SK-N-SH (cell line): ENCODE data around the gene MEIS2. TPM values are rescaled to one million over a fixed set of nuclear protein-coding genes. Genes with fewer than 3 reads are reported as not detected.

Source experiments
- CTCF ChIA-PET: fragments of 300-600, 350-600 bp; formaldehyde crosslinking; extraction: SDS; loops from one replicate; lab custom pipeline; 2021; lab: Yijun Ruan, JAX
- POLR2A ChIA-PET: fragments of 350-600 bp; sonication (Branson Sonifier 250); formaldehyde crosslinking; extraction: SDS; loops from one replicate; lab custom pipeline; 2020; ENCODE audit warnings: antibody characterized with exemption, inconsistent platforms; lab: Yijun Ruan, JAX
- DNase-seq: peaks from one replicate; pipeline ENCODE4 v3.0.0; 2012
- H2AFZ ChIP-seq: fragments of 200-600 bp; sonication (generic); 2 replicates; pipeline ENCODE4 v1.8.1; 2016; ENCODE audit warnings: antibody characterized with exemption, mild to moderate bottlenecking, low read depth
- H3F3A ChIP-seq: fragments of 200-600 bp; sonication (generic); replicated peaks from 2 replicates; pipeline ENCODE3; 2016; ENCODE audit warnings: antibody characterized with exemption, mild to moderate bottlenecking; ENCODE audit not compliant: insufficient read depth
- H3K27ac ChIP-seq, 2 experiments: fragments of 200-500 bp in 1 of 2; fragments of 200-600 bp in 1 of 2; sonication (Bioruptor generic) in 1 of 2; sonication (generic), shearing (Covaris generic) in 1 of 2; 2 replicates each; pipeline versions ENCODE4 v1.5.1 to v1.6.1; 2014 to 2016; ENCODE audit warnings: low read depth in 2 of 2, inconsistent platforms in 1 of 2, low read length in 1 of 2, mild to moderate bottlenecking in 1 of 2, mixed read lengths in 1 of 2
- H3K27me3 ChIP-seq: fragments of 200-600 bp; sonication (generic), shearing (Covaris generic); 2 replicates; pipeline ENCODE4 v1.6.1; 2016; ENCODE audit warnings: mixed run types; ENCODE audit not compliant: insufficient read depth
- H3K36me3 ChIP-seq, 2 experiments: fragments of 200-500 bp in 1 of 2; fragments of 200-600 bp in 1 of 2; sonication (Bioruptor generic) in 1 of 2; sonication (generic) in 1 of 2; replicated peaks in 1 of 2; 2 replicates each; pipeline versions ENCODE3 to v1.5.1; 2014 to 2016; ENCODE audit warnings: low read length in 1 of 2, mild to moderate bottlenecking in 1 of 2; ENCODE audit not compliant: insufficient read depth in 2 of 2, control insufficient read depth in 1 of 2
- H3K4me1 ChIP-seq, 2 experiments: fragments of 200-500 bp in 1 of 2; fragments of 200-600 bp in 1 of 2; sonication (Bioruptor generic) in 1 of 2; sonication (generic), shearing (Covaris generic) in 1 of 2; 2 replicates each; pipeline versions ENCODE4 v1.5.1 to v1.6.1; 2014 to 2016; ENCODE audit warnings: low read depth in 1 of 2, low read length in 1 of 2, mixed run types in 1 of 2; ENCODE audit not compliant: insufficient read depth in 2 of 2, control insufficient read depth in 1 of 2
- H3K4me2 ChIP-seq: fragments of 200-600 bp; sonication (generic), shearing (Covaris generic); 2 replicates; pipeline ENCODE4 v1.6.1; 2017; ENCODE audit warnings: mixed run types
- H3K4me3 ChIP-seq, 2 experiments: fragments of 200-500 bp in 1 of 2; fragments of 200-600 bp in 1 of 2; sonication (Bioruptor generic) in 1 of 2; sonication (generic), shearing (Covaris generic) in 1 of 2; 2 replicates each; pipeline versions ENCODE4 v1.5.1 to v1.8.1; 2014 to 2016; ENCODE audit warnings: low read depth in 2 of 2, inconsistent platforms in 1 of 2, low read length in 1 of 2, mild to moderate bottlenecking in 1 of 2, mixed read lengths in 1 of 2, moderate library complexity in 1 of 2
- H3K79me2 ChIP-seq: fragments of 200-600 bp; sonication (generic); 2 replicates; pipeline ENCODE4 v1.8.1; 2017; ENCODE audit warnings: mild to moderate bottlenecking; ENCODE audit not compliant: insufficient read depth
- H3K9ac ChIP-seq: fragments of 200-600 bp; sonication (generic); 2 replicates; pipeline ENCODE4 v1.6.1; 2017; ENCODE audit warnings: mixed run types
- H3K9me2 ChIP-seq: fragments of 200-600 bp; sonication (generic); 2 replicates; pipeline ENCODE4 v1.6.1; 2017; ENCODE audit warnings: mixed run types
- H3K9me3 ChIP-seq: fragments of 200-600 bp; sonication (generic); 2 replicates; pipeline ENCODE4 v1.6.1; 2017; ENCODE audit warnings: mixed run types, mild to moderate bottlenecking, moderate library complexity
- H4K20me1 ChIP-seq: fragments of 200-600 bp; sonication (generic); 2 replicates; pipeline ENCODE4 v1.6.1; 2017; ENCODE audit warnings: mild to moderate bottlenecking, mixed run types; ENCODE audit not compliant: insufficient read depth
- CHD2 ChIP-seq: fragments of 150-350 bp; IDR thresholded peaks from 2 replicates; pipeline ENCODE4 v1.6.1; 2018; ENCODE audit warnings: low read length; ENCODE audit not compliant: partially characterized antibody
- EZH2phosphoT487 ChIP-seq: fragments of 200-600 bp; sonication (generic); IDR thresholded peaks from 2 replicates; pipeline ENCODE4 v1.6.1; 2017; ENCODE audit warnings: low read depth, mixed run types, mild to moderate bottlenecking, antibody characterized with exemption, moderate library complexity, borderline replicate concordance
- GABPA ChIP-seq: IDR thresholded peaks from 2 replicates; pipeline ENCODE4 v1.4.0; 2012; ENCODE audit warnings: low read depth, mild to moderate bottlenecking
- GATA2 ChIP-seq: sonication (generic); formaldehyde crosslinking; IDR thresholded peaks from 2 replicates; pipeline ENCODE4 v1.5.0; 2020; ENCODE audit warnings: mild to moderate bottlenecking, missing genetic modification reagents
- IRF3 ChIP-seq: fragments of 150-350 bp; IDR thresholded peaks from 2 replicates; pipeline ENCODE4 v1.6.1; 2016; ENCODE audit warnings: mild to moderate bottlenecking, low read depth, low read length
- MEF2A ChIP-seq: IDR thresholded peaks from 2 replicates; pipeline ENCODE4 v1.4.0; 2012; ENCODE audit warnings: low read depth, borderline replicate concordance
- MXI1 ChIP-seq: IDR thresholded peaks from 2 replicates; pipeline ENCODE4 v1.6.1; 2012; ENCODE audit warnings: mild to moderate bottlenecking, low read depth, low read length, improper control_type of control experiment
- NFIC ChIP-seq: IDR thresholded peaks from 2 replicates; pipeline ENCODE4 v1.4.0; 2012; ENCODE audit warnings: borderline replicate concordance
- NRF1 ChIP-seq: IDR thresholded peaks from 2 replicates; pipeline ENCODE4 v1.6.1; 2012; ENCODE audit warnings: low read depth, mild to moderate bottlenecking, low read length
- RXRA ChIP-seq: IDR thresholded peaks from 2 replicates; pipeline ENCODE4 v1.4.0; 2012; ENCODE audit warnings: low read depth, mild to moderate bottlenecking, borderline replicate concordance
- TCF12 ChIP-seq: IDR thresholded peaks from 2 replicates; pipeline ENCODE4 v1.4.0; 2012
- TEAD4 ChIP-seq: IDR thresholded peaks from 2 replicates; pipeline ENCODE4 v1.4.0; 2012; ENCODE audit warnings: mild to moderate bottlenecking, borderline replicate concordance; ENCODE audit not compliant: insufficient read depth
- YY1 ChIP-seq: IDR thresholded peaks from 2 replicates; pipeline ENCODE4 v1.4.0; 2012; ENCODE audit warnings: low read depth, mild to moderate bottlenecking
- WGBS: methylation state at CpG from one replicate; pipeline ENCODE4 v1.1.6; 2017; ENCODE audit warnings: low lambda C conversion rate; 5-methylcytosine and 5-hydroxymethylcytosine counted together
- polyA plus RNA-seq, 3 experiments: library from polyadenylated mRNA; depleted of rRNA; stranded (reverse); fragments of >200 nt; gene quantifications; 2 replicates each; pipeline ENCODE4 v1.2.3, GENCODE V29; 2012
- TF ChIP-seq, protein P1 (sequence below): IDR thresholded peaks from 2 replicates; pipeline ENCODE4 v1.4.0; 2012; ENCODE audit warnings: low read depth, borderline replicate concordance
- TF ChIP-seq, protein P2 (sequence below): IDR thresholded peaks from 2 replicates; pipeline ENCODE4; 2012
- TF ChIP-seq, protein P3 (sequence below): IDR thresholded peaks from 2 replicates; pipeline ENCODE4 v1.4.0; 2012; ENCODE audit warnings: low read depth
- TF ChIP-seq, protein P4 (sequence below): IDR thresholded peaks from 2 replicates; pipeline ENCODE4 v1.4.0; 2012; ENCODE audit warnings: low read depth, borderline replicate concordance
- TF ChIP-seq, protein P5 (sequence below): fragments of 150-350 bp; IDR thresholded peaks from 2 replicates; pipeline ENCODE4 v1.6.1; 2017; ENCODE audit warnings: antibody characterized with exemption, low read length, low read depth, borderline replicate concordance

The MEIS2 gene
- polyA plus RNA-seq, 1 of the 3 experiments (the other 2 are of a cell fraction) = 146 TPM

- Histone ChIP-seq H3K9ac (no peak overlapping the region), H3K4me3 (no peak overlapping the region), H4K20me1 (peaks cover 20% of the 10 kb centered on the region; the same call in 1 of the 2 replicates), H3K9me2 (no peaks in the 10 kb centered on the region), H3K79me2 (peaks cover 66% of the 10 kb centered on the region), H3K4me2 (no peak overlapping the region), H3K27me3 (no peaks in the 10 kb centered on the region), H3K9me3 (no peaks in the 10 kb centered on the region), H3K4me1 (peaks cover 0 to 7% of the 10 kb centered on the region in 2 experiments; a peak in 2 of 4 replicates), H3K36me3 (peaks cover 65 to 78% of the 10 kb centered on the region in 2 experiments), H3F3A (peaks cover 4% of the 10 kb centered on the region), H2AFZ (no peak overlapping the region), H3K27ac (peak overlapping the region in 1 of 2 experiments; percentile 48; a peak in 1 of 4 replicates)
- WGBS = 89% methylated on average over 4 of the region's 4 CpGs
- CTCF ChIA-PET = interaction anchor here (1.0 kb wide), 1 partner anchor 980 kb away, joined by 3 read pairs; no protein-coding TSS in a partner anchor
- POLR2A ChIA-PET = no interaction called here
- no peak for DNase-seq
- TF ChIP-seq NRF1 (no peak), EZH2phosphoT487 (no peak), RXRA (no peak), GABPA (no peak), IRF3 (no peak), YY1 (no peak), MEF2A (no peak), GATA2 (CRISPR knock-in tag) (no peak), MXI1 (no peak), TCF12 (no peak), CHD2 (no peak), NFIC (no peak), TEAD4 (no peak)
- TF ChIP-seq, protein P1, sequence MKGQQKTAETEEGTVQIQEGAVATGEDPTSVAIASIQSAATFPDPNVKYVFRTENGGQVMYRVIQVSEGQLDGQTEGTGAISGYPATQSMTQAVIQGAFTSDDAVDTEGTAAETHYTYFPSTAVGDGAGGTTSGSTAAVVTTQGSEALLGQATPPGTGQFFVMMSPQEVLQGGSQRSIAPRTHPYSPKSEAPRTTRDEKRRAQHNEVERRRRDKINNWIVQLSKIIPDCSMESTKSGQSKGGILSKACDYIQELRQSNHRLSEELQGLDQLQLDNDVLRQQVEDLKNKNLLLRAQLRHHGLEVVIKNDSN = no peak
- TF ChIP-seq, protein P2, sequence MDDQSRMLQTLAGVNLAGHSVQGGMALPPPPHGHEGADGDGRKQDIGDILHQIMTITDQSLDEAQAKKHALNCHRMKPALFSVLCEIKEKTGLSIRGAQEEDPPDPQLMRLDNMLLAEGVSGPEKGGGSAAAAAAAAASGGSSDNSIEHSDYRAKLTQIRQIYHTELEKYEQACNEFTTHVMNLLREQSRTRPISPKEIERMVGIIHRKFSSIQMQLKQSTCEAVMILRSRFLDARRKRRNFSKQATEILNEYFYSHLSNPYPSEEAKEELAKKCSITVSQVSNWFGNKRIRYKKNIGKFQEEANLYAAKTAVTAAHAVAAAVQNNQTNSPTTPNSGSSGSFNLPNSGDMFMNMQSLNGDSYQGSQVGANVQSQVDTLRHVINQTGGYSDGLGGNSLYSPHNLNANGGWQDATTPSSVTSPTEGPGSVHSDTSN = no peak
- TF ChIP-seq, protein P3, sequence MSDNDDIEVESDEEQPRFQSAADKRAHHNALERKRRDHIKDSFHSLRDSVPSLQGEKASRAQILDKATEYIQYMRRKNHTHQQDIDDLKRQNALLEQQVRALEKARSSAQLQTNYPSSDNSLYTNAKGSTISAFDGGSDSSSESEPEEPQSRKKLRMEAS = no peak
- TF ChIP-seq, protein P4, sequence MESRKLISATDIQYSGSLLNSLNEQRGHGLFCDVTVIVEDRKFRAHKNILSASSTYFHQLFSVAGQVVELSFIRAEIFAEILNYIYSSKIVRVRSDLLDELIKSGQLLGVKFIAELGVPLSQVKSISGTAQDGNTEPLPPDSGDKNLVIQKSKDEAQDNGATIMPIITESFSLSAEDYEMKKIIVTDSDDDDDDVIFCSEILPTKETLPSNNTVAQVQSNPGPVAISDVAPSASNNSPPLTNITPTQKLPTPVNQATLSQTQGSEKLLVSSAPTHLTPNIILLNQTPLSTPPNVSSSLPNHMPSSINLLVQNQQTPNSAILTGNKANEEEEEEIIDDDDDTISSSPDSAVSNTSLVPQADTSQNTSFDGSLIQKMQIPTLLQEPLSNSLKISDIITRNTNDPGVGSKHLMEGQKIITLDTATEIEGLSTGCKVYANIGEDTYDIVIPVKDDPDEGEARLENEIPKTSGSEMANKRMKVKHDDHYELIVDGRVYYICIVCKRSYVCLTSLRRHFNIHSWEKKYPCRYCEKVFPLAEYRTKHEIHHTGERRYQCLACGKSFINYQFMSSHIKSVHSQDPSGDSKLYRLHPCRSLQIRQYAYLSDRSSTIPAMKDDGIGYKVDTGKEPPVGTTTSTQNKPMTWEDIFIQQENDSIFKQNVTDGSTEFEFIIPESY = no peak
- TF ChIP-seq, protein P5, sequence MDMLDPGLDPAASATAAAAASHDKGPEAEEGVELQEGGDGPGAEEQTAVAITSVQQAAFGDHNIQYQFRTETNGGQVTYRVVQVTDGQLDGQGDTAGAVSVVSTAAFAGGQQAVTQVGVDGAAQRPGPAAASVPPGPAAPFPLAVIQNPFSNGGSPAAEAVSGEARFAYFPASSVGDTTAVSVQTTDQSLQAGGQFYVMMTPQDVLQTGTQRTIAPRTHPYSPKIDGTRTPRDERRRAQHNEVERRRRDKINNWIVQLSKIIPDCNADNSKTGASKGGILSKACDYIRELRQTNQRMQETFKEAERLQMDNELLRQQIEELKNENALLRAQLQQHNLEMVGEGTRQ = no peak
These were observed 182.7 kb downstream of the MEIS2 start for GRCh38 chr15:36917411-36918267.
